Dermis microvascular lymphatic vessel endothelial cell (primary cell): Measurements from ENCODE around the gene IKZF1. TPM values are rescaled to one million over a fixed set of nuclear protein-coding genes. Genes with fewer than 3 reads are reported as not detected.
A peak's percentile ranks its signal among the peaks of the same experiment; 100 is the strongest.

Source experiments
- DNase-seq, 2 donors: peaks; one replicate each; pipeline versions ENCODE4 v3.0.0 to v3.0.0-alpha.2; 2010; ENCODE audit warnings: low read depth in 2 of 2
- total RNA-seq: library from RNA; depleted of rRNA; stranded (reverse); fragments of >200 nt; gene quantifications from 2 replicates; pipeline ENCODE4 v1.2.1, GENCODE V29; 2014

Gene IKZF1
- total RNA-seq, 1 donor from 2014 or later: 0.13 TPM

DNA sequence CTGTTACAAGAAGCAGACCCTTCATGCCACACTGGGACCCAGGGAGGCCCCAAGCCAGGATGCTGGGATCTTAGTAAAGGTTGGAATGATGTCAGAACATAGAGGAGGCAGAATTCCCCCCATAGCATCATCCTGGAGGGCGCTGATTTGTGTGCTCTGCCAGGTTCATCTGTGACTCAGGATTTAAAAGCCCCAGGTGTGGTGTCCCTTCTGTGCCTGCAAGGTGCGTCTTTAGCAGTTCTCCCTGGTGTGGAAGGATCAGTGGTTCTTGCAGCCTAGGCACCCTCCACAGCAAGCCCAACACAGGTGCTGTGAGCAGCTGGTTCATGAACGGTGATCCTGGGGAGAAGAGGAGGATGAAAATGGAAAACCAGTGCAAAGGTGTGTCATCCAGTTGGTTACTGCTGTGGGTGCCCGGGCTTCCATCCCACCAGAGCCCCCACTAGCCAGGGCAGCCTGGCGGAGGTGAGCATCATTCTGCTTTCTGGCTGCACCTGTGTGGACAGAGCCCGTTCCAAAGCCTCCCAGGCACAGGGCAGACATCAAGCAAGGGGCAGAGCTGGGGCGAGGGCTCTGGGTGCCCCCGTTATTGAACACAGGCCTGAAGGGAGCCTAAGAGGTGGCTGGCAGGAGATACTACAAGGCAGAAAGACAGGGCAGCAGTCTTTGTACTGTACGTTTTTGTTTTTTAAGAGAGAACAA lies 49.5 kb downstream of the IKZF1 start:
- no peak for DNase-seq

DNA sequence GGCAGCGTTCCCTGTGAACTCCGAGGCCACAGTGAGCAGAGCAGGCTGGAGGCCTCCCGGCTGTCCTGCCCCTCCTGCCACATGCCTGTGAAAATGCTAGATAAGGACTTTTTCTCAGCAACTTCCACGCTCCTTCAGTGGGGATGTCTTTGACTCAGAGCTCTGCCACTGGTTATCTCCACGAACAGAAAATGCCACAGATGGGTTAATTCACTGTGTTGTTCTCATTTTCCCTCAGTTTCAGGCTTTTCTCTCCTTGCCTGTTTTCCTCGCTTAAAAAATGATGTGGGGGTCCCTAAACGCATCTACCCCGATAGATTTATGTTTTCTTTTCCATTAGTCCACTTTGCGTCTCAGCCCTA lies 51.3 kb downstream of the IKZF1 start:
- no peak for DNase-seq

DNA sequence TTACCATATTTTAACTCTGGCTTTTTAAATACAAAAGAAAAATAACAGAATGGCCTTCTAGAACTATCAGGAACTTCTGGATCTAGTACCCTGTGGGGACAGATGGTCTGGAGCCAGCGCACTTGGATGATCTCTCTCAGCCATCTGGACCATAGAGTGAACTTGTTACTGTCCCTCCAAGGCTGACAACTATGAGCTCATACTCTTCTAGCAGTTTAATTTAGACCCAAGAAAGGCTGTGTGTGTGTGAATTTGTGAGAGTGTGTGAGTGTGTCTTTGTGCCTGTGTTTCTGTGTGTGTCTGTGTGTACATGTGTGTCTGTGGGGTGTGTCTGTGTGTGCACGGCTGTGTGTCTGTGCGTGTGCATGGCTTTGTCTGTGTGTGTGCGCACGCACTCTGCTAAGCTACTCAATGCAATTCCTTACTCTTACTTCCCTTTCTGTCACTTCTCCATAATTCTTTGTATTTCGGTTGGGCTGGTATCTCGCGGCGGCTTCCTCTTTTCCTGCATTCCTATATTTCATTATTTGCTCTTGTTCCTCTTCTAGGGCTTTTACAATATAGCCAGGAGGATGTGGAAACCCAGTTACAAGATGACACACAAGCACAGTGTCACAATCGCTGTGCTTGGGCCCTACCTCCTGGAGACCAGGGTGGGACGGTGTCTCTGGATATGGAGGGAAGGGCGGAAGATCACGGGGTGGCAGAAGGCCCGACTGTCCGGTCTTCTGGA lies 51.9 kb downstream of the IKZF1 start:
- no peak for DNase-seq

DNA sequence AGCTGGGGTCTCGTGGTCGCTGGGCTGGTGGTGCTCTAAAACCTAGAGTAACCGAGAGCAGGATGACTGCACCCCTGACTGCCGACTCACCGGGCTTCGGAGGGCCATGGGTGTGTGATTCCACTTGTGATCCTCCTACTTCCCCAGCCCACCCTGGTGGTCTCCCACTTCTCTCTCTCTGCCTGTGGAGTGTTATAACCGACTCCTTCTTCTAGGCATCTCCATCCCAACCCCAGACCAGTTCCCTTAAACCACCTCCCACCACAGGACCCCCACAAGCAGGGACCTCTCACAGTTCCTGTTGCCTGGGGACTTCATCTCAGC lies 52.4 kb downstream of the IKZF1 start:
- no peak for DNase-seq

DNA sequence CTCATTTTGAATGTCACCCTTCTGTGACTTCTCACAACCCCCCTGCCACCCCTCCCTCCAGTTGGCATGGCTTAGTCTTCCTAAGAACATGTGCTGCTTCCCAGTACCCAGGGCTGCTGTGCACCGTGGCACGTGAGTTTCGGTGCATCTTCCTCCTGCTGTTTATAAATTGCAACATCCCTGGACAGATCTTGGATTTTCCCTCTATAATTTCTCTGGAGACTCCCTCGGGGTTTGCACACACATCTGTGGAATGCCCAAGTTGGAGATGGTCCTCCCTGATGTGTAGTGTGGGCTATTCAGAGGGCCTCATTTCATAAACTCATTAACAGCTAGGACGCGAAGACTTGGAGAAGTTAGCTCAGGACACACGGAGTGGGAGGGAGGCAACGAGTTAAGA lies 52.9 kb downstream of the IKZF1 start:
- no peak for DNase-seq

DNA sequence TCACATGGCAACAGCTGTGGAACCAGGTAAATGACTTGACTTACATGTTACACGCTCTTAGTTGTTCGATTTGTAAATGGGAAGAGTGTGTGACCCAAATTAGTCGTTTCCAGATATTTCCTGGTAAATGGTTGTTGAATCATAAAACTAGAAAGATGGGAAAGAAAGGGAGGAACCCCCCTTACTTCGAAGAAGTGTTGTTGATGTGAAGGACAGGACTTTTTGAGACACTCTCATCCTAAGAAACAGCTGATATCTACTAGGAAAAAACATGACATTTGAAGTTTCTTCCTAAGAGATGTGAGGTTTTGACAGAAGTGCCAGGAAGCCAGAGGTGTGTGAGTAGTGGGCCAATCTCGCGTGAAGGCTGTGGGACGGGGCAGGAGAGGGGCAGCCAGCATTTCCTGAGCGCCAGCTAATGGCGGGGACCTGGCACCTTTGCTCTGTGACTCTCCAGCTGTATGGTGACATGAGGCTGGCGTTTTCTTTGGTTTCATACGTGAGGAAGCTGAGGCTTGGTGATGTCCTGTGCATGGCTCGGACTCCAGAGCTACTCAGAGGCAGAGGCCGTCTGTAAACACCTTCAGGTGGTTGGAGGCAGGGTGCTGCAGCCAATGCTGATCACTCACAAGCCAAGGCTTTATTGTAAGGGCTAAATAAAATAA lies 53.7 kb downstream of the IKZF1 start:
- DNase-seq: no peak

DNA sequence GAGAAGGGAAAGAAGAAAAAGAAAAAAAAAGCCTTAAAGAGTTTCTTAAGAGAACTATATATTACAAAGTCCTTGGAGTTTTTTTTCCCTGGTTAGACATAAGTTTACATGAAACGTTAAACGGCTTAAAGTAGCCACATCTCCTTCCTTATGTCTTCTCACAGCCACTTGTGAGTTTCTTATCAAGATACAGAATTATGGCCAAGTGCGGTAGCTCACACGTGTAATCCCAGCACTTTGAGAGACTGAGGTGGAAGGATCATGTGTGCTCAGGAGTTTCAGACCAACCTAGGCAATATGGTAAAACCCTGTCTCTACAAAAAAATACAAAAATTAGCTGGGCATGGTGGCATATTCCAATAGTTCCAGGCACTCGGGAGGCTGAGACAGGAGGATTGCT lies 54.3 kb downstream of the IKZF1 start:
- DNase-seq: no peak

DNA sequence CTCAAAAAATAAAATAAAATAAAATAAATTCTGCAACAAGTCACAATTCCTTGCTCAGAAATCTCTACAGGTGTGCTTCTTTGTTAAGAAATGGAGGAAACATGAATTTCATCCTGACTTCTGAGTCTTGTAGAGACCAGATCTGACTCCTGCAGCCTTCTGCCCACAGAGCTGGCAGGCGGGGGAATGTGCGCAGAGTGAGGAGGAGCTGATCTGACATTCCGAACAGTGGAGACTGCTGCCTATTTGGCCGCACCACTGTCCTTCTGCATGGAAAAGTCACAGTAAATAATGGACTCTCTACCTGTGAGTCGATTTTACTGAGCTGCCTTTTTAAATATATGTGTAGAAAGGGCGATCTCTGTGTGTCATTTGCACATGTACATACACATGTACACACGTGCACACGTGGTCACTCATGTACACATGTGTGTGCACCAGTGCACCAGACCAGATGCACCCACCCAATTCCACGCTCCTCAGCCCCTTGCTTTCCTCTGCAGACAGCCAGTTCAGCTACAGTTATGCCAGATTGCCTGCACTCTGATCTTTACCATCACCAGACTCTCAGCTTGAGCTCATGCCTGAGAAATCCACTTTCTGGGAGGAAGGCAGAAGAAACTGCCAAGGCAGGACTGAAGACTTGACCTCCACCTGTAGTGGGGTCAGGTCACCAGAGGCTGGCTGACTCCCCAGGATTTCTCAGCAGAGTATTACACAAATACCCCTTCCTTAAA lies 54.9 kb downstream of the IKZF1 start:
- no peak for DNase-seq

DNA sequence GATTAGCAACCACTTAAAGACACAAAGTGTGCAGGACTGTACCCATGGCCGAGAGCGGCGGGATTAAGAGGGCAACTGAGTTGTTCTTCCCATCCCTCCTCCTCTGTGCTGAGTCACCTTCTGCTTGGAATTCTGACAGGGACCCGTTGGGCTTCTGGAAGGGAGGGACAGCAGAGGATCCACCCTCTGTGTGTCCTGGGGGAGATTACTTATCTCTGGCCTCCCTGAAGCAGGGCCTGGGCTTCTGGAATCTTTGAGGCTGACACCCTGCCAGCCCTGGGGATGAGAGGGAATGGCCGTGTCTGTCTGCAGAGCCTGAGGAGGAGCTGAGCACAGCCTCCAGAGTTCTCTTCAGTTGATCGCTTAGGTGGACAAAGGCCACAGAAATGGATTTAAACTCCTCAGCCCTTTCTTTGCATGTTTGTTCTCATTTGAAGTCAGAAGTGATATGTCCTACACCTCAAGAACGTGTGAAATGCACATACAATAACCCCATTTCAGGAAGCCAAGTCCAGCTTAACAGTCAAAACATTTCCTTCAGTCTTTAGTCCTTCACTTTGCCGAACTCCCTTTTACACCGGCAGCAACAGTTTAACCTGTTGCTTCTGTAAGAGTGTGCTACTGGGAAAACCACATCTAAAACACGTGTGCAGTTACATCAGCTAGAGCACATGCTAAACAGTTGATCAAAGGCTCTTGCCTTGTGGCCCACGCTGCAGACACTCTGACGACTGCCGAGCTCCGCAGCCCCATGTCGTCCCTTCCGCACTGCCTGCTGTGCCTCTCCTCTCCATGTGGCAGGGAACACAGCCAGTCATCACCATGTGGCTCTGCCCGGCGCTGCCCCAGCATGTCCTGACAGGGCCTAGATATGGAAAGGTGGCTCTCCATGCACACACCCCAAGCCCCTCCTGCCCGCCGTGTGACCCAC lies 55.7 kb downstream of the IKZF1 start:
- no peak for DNase-seq

DNA sequence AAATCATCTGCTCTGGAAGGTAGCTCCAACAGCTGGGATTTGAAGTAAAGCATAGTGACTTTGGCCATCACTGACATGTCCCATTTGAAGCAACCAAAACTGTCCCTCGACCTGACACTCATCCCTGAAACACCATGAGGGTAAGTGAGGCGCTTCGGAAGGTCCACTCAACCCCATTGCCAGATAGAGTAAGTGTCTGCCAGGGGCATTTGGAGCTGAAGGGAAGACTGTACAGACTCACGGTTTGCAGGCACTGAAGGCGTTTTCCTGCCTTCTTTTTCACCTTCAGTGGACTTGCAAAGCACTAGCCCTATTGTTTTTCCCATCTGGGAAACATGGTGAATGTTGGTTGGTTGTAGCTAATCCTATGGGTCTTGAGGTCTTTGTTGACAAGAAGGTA lies 57.6 kb downstream of the IKZF1 start:
- no peak for DNase-seq

DNA sequence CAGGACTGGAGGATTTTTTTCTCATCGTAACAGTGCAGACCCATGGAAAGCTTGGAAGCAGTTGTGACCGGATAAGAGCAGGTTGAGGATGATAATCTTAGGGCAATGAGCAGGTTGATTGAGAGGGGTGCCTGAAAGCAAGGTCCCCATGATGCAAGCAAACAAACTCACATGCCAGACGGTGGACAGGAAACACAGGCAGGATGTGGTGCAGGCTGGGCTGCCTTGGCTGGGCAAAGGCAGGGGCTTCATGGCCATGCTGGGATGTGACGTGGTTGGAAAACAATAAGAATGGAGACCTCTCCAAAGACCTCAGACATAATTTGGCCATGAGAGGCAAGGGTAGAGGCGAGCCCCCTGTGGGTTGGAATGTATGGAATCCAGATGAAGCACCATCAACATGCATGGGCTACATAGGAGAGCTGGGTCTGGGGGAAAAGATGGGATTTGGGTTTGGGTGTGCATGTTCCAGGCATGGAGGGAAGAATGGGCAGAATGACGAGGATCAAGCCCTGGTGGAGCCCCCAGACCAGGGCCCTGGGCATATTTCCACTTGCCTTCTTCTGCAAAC lies 58.3 kb downstream of the IKZF1 start:
- DNase-seq: no peak

DNA sequence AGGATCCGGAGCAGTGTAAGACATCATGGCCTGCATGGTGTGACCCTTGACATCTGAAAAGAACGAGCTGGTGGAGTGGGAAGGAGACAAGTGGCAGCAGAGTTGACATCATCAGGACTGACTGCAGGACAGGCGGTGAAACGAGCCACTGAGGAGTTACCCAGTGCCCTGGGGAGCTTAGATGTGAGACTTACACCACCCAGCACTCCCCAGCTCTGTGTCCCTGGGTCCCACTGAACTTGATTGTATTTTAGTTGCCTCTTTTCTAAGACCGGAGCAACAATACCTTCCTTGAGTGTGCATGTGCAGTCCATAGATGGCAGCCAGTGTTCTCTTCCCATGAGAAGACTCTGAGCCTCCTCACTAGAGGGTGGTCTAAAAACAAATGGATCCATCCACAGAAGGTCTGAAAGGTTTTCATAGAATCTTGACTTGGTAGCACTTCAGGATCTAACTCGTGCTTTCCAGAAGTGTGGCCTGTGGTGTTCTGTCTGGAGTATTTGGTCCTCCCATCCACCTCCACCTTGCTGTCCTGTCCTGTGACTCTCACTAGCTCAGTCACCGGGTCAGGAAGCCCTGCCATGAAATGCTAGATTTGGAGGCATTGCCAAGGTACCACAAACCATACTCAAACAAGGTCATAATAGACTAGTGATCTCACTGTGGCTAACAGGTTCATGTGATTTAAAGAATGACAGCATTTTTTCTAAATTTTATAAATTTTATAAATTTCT lies 59.0 kb downstream of the IKZF1 start:
- no peak for DNase-seq

DNA sequence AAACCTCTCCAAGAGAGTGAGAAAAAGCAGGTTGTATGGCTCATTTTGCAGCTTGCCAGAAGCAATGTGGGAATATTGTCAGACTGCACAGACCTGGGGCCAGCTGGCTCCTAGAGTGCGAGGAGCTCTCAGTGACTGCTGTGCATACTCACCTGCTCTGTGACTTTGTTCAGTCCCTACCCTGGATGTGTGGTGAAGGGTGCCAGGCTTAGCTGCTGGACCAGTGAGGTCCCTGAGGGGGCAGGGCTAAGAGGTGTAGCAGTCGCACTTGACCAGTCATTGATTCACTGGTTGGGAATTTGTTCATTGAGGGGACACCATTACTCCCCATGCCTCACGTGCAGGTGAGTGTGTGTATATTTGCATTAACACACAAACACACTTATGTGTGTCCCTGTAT lies 60.1 kb downstream of the IKZF1 start:
- DNase-seq: no peak

DNA sequence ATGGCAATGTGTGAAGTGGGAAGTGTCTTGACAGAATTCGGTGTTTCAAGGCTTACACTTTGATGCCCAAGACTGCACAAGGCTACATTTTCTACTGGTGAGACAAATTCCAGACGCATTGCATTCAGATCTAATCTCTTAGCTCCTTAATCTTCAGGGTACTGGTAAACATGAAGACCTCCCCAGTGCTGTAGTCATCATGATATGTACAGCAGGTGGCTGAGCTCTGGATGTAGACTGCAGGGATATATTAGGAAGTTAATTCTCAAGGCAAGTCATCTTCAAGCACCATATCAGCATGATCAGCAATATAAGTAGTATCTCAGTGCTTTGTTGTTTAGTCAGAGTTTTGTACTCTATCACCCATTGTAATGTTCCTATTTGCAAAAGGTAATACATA lies 61.8 kb downstream of the IKZF1 start:
- DNase-seq: no peak

DNA sequence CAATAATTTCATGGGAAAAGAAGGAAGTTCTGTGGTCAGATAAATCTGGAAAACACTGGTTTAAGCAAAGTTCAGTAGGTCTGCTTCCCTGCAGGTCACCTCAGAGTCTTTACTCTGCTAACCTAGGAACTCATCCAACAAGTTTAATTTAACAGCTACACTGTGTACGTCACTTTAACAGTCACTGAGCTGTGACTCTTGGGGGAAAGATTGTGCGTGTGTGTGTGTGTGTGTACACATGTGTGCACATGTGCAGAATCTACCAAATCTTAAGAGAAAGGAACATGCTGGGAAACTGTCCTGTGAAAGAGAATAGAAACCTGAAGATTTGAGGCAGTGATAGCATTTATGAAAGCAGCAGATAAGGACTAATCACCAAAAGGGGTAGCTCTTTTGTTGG lies 62.6 kb downstream of the IKZF1 start:
- DNase-seq: no peak

DNA sequence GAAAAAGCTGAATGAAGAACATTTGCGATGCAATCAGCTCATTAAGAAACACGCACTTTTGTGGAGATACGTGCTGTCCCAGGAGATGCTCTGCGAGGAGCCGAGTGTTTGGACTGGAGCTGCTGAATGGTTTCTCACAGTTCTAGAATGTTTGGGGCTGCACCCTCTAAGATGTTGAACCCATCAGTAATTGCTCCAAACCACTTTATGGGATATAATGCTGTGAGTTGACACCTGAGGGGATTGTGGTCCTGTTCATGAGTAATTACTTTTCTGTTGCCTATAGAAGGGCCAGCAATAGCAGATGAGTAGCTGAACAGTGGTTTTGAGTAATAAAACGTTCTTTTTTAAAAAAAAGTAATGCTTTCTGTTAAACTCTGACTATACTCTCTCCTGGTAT lies 63.1 kb downstream of the IKZF1 start:
- DNase-seq: no peak

DNA sequence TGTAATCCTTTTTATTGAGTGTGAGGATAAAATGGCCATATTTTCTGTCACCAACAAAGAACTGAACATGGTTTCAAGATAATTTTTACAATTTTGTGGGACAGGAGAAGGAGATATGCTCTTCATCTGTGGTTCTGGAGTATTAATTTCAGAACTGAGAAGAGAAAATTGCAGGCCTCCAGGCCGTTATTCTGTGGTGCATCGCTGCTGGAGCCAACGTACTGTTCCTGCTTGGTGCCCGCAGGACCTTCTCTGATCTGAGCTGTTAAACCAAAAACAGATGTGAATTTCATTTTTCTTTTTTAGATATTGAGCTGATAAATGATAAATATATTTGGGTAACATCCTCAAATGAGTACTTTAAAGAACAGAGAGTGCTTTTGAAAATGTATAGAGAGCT lies 63.9 kb downstream of the IKZF1 start:
- DNase-seq: no peak

DNA sequence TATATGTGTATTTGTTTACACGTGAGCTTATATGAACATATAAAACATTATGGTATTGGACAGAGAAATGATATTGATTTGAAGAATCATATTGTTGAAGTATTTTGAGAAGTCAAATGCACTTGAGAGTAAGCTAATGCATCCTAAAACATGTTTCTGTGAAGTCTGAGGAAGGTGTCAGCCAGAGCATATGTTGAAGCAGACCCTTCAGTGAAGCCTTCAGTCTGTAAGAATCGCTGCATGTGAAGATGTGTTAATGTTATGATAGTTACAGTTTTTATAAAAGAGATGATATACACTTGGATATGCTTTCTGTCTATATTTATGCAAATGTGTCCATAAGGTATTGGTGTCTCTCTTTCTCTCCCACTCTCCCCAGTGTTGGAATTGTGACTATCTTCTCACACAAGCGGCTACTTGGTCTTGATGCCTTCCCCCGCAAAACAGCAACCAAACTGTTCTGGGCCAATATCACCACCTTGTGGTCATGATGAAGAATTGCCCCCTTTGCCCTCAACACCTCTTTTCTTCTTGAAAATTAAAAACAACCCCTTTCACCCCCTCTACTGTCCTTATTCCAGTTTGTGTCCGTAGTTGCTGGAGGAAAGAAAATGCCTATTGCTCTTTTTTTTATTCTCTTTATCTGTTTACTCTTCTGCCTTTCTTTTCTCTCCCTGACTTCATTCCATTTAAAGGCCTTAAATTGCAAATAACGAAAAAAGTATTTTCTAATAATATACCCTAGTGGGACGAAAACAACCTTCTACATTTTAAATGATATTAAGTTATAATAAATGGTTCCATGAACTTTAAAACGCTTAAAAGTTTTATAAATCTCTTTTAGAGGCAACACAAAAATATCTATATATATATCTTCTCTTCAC lies 64.9 kb downstream of the IKZF1 start:
- DNase-seq: peak in 1 of 2 donors; percentile 20

DNA sequence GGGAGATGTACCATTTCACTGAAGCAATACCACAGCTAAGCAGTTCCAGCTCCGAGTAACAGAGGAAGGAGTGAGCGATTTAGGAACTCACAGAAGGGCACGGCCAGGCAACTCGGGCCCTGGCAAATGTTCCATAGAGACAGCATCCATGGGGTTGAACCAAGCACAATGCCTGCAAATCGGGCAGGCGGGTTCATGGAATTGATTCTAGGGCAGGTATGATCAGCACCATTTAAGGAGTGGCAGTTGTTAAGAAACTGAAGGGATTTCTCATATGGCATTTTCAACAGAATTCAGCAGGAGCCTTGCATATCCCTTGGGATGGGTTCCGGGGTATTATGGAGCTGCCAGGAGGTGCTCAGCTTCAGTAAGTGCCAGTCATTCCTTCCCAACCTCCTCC lies 66.4 kb downstream of the IKZF1 start:
- no peak for DNase-seq
